Vagina (tissue), 2 donors: ENCODE data around the gene CDK14. TPM values are rescaled to one million over a fixed set of nuclear protein-coding genes. Genes with fewer than 3 reads are reported as not detected.

Experiments
- DNase-seq, 2 donors: peaks; one replicate each; pipeline ENCODE4 v3.0.0-alpha.2; 2017; ENCODE audit errors: extremely low spot score in 2 of 2
- H3K27ac ChIP-seq: fragments of 200-600 bp; sonication (generic); one replicate; pipeline ENCODE4 v1.5.1; 2019
- H3K27me3 ChIP-seq: fragments of 200-600 bp; sonication (generic); one replicate; pipeline ENCODE4 v1.5.1; 2019
- H3K36me3 ChIP-seq, 2 donors: fragments of 200-600 bp; sonication (generic); one replicate each; pipeline ENCODE4 v1.5.1; 2017 to 2019
- H3K4me1 ChIP-seq: fragments of 200-600 bp; sonication (generic); one replicate; pipeline ENCODE4 v1.5.1; 2019
- H3K4me3 ChIP-seq, 2 donors: fragments of 200-600 bp; sonication (generic); 1 replicate in 1 of 2; 2 replicates in 1 of 2; pipeline ENCODE4 v1.5.1; 2016 to 2019
- H3K9me3 ChIP-seq: fragments of 200-600 bp; sonication (generic); one replicate; pipeline ENCODE4 v1.5.1; 2019
- POLR2A ChIP-seq, 2 donors: fragments of 450-650 bp; IDR thresholded peaks; one replicate each; pipeline ENCODE4 v1.6.1; 2017; ENCODE audit warnings: antibody characterized with exemption in 2 of 2, mild to moderate bottlenecking in 2 of 2, moderate library complexity in 2 of 2
- POLR2AphosphoS5 ChIP-seq, 2 donors: sonication (generic); formaldehyde crosslinking; IDR thresholded peaks; one replicate each; pipeline ENCODE4 v1.9.0; 2017; ENCODE audit warnings: antibody characterized with exemption in 2 of 2, mild to moderate bottlenecking in 2 of 2, low read depth in 1 of 2; ENCODE audit not compliant: insufficient read depth in 1 of 2
- intact Hi-C: fragments of 100-400 bp; cut with DNase I; formaldehyde crosslinking; loops from one replicate; pipeline ENCODE4 v1.15.1; 2023
- total RNA-seq: library from RNA; depleted of rRNA; stranded (reverse); fragments of >200 nt; gene quantifications from one replicate; pipeline ENCODE4 v1.2.3, GENCODE V29; 2016
- TF ChIP-seq, protein P1 (sequence below), 3 experiments: fragments of 450-650 bp in 2 of 3; fragments of 200-600 bp in 1 of 3; sonication (generic) in 1 of 3; IDR thresholded peaks; one replicate each; pipeline ENCODE4 v1.5.1; 2017 to 2019; ENCODE audit warnings: antibody characterized with exemption in 3 of 3, mild to moderate bottlenecking in 2 of 3, moderate library complexity in 2 of 3

Gene CDK14
- total RNA-seq, 1 donor from 2014 or later = 21.6 TPM

DNA sequence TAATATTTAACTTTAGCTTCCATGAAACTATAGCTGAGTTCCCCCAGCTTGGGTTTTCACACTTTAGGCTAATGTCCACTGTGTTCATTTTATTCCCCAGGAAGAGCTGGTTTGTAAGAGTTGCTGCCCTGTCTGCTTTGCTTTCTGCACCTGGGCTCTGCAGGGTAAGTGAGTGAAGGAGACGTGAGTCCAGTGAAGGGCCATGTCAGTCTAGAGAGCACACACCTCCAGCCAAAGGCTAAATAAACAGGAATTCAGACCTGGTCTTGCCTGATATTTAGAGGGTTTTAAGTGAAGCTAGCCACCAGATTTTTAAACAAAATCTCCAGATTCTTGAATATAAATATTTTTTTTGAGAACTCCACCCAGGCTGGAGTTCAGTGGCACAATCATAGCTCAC is 643.7 kb downstream of the CDK14 start:
- no peak for DNase-seq

DNA sequence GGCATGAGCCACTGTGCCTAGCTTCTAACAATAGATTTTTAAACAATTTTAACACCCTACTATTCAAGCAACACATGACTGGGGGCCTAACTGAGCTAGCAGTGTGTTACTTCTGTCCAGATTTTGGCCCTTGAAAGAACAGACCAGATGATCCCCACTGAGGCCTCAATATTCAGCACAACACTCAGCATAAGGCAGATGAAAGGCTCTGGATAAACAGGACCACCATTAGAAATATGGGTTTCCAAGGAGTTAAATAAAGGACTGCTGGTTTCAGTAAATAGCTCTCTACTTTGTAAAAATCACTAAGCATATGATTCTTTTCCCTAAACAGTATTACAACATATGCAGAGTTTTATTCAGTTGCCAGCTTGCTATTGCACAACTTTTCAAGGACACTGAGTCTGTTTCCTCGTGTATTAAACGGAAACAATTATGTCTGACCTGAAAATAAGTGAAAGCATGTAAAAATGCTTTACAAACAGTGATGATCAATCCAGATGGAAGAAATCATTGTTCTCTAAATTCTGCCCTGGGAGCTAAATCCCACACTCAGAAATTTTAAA is 644.3 kb downstream of the CDK14 start:
- no peaks in the 10 kb centered on the region for H3K9me3 ChIP-seq
- TF ChIP-seq, protein P1, sequence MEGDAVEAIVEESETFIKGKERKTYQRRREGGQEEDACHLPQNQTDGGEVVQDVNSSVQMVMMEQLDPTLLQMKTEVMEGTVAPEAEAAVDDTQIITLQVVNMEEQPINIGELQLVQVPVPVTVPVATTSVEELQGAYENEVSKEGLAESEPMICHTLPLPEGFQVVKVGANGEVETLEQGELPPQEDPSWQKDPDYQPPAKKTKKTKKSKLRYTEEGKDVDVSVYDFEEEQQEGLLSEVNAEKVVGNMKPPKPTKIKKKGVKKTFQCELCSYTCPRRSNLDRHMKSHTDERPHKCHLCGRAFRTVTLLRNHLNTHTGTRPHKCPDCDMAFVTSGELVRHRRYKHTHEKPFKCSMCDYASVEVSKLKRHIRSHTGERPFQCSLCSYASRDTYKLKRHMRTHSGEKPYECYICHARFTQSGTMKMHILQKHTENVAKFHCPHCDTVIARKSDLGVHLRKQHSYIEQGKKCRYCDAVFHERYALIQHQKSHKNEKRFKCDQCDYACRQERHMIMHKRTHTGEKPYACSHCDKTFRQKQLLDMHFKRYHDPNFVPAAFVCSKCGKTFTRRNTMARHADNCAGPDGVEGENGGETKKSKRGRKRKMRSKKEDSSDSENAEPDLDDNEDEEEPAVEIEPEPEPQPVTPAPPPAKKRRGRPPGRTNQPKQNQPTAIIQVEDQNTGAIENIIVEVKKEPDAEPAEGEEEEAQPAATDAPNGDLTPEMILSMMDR (IDR thresholded peaks at IDR 0.05) = no peak
- peak in 1 of 2 donors; percentile 89 for TF ChIP-seq POLR2AphosphoS5 (IDR thresholded peaks at IDR 0.05; ENCODE audit: insufficient read depth in 1 of 2, low read depth in 1 of 2)
- intact Hi-C loops = no loop called here
- no peak for DNase-seq
- peaks cover 30% of the 10 kb centered on the region for H3K4me1 ChIP-seq
- peak overlapping the region; percentile 40 for H3K27ac ChIP-seq
- no peaks in the 10 kb centered on the region for H3K36me3 ChIP-seq
- H3K27me3 ChIP-seq = no peaks in the 10 kb centered on the region
- no peak overlapping the region for H3K4me3 ChIP-seq

More for the DNA sequence above, 643.7 kb downstream of the CDK14 start:
- Histone ChIP-seq H3K9me3 (no peaks in the 10 kb centered on the region), H3K4me3 (no peak overlapping the region), H3K4me1 (peaks cover 30% of the 10 kb centered on the region), H3K27me3 (no peaks in the 10 kb centered on the region), H3K27ac (no peak overlapping the region), H3K36me3 (no peaks in the 10 kb centered on the region)
- intact Hi-C loops = no loop called here
- TF ChIP-seq POLR2AphosphoS5 (IDR thresholded peaks at IDR 0.05; ENCODE audit: insufficient read depth in 1 of 2, low read depth in 1 of 2) = no peak
- TF ChIP-seq POLR2A (IDR thresholded peaks at IDR 0.05) = no peak
- TF ChIP-seq, protein P1 (IDR thresholded peaks at IDR 0.05) = no peak

DNA sequence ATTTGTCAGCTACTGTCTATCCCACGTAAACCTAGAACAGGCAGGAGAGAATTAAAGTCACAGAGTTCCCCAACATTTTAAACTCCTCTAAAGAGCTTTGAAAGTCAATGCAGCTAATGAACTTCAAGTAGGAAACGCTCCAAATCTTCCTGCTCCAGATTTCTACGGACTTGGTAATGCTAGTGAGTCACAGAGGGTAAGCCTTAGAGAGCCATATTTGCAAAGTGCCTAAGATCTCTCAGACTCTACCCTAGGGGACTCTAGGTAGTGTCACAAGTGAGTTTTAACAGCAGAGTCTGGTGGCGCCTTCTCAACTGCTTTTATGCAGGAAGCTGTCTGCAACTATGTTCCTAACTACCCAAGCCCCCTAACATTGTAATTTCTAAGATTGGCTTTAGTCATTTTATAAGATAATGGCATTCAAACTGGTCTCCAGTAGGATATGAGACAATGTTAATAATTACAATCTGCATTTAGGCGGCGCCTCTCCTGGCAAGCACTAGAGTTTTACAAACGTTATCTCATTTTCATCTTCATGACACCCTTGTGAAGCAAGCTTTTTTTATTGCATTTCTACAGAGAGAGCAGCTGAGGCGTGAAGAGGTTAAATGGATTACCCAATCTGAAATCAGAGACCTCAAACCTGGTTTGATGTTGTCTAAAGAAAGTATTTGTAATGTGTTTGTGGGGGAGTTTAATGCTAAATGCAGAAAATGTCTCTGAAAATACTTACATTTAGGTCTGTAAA is 646.1 kb downstream of the CDK14 start:
- peak overlapping the region; percentile 40 for H3K27ac ChIP-seq
- TF ChIP-seq POLR2A (IDR thresholded peaks at IDR 0.05) (no peak), POLR2AphosphoS5 (IDR thresholded peaks at IDR 0.05; ENCODE audit: insufficient read depth in 1 of 2, low read depth in 1 of 2) (peak in 1 of 2 donors; percentile 26)

DNA sequence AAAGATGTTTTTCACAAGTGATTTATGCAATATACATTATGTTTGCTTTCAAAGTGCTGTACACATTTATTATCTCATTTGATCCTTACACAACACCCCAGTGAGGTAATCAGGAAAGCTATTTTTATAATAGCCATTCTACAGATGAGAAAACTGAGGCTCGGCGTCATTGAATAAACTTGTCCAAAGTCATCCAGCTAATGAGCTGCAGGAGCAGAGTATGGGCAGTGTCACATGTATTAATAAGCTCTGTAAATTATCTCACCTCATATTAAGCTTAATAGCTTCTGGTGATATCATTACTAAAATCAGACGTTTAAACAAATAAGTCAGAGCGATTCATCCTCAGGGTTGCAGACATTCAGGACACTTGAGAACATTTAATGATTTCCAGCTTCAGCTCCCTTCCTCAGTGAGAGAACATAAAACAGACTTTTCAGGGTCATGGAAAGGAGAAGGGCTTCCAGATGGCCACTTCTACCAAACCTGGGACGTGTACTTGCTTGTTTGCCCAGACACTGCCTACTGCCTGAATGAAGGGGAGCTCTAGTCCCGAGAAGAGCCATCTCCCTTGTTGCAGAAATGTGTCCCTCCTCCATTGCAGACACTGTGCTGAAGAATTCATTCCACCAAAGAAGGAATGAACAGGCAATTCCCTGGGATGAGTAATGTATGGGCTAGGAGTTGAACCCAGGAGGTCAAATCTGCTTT is 647.6 kb downstream of the CDK14 start:
- peaks cover 37% of the 10 kb centered on the region for H3K4me1 ChIP-seq
- no peaks in the 10 kb centered on the region for H3K36me3 ChIP-seq
- H3K27me3 ChIP-seq = no peaks in the 10 kb centered on the region
- no peak for DNase-seq
- no peak overlapping the region for H3K27ac ChIP-seq
- no peak for TF ChIP-seq POLR2AphosphoS5 (IDR thresholded peaks at IDR 0.05; ENCODE audit: insufficient read depth in 1 of 2, low read depth in 1 of 2)
- TF ChIP-seq, protein P1 (IDR thresholded peaks at IDR 0.05) = no peak
- TF ChIP-seq POLR2A (IDR thresholded peaks at IDR 0.05) = no peak
- intact Hi-C loops = no loop called here
- no peak overlapping the region for H3K4me3 ChIP-seq
- H3K9me3 ChIP-seq = no peaks in the 10 kb centered on the region

More for the DNA sequence above, 646.1 kb downstream of the CDK14 start:
- peaks cover 30% of the 10 kb centered on the region for H3K4me1 ChIP-seq
- DNase-seq = no peak
- no peak overlapping the region for H3K4me3 ChIP-seq
- no peaks in the 10 kb centered on the region for H3K36me3 ChIP-seq
- intact Hi-C loops = no loop called here
- H3K9me3 ChIP-seq = no peaks in the 10 kb centered on the region
- H3K27me3 ChIP-seq = no peaks in the 10 kb centered on the region

DNA sequence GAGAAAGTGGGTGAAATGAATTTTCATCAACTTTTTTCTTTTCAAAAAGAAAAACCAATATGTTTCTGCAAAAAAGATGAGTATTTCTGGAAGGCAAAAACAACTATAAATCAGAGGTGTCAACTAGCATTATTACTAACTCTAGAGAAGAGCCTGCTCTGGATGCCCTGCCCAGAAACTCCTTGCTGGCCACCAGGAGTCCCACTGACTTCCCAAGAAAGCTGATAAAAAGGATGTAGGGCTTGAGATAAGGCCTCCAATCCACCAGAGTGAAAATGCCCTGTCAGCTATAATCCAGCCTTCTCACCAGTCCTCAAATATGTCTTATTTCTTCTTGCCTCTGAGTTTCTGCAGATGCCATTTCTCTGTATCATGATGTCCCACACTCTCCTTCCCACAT is 651.4 kb downstream of the CDK14 start:
- no peak for DNase-seq
- peaks cover 28% of the 10 kb centered on the region for H3K4me1 ChIP-seq
- TF ChIP-seq POLR2A (IDR thresholded peaks at IDR 0.05) (no peak), POLR2AphosphoS5 (IDR thresholded peaks at IDR 0.05; ENCODE audit: insufficient read depth in 1 of 2, low read depth in 1 of 2) (no peak)
- TF ChIP-seq, protein P1 (IDR thresholded peaks at IDR 0.05) = no peak

More for the DNA sequence above, 651.4 kb downstream of the CDK14 start:
- Histone ChIP-seq H3K27me3 (no peaks in the 10 kb centered on the region), H3K9me3 (no peaks in the 10 kb centered on the region), H3K36me3 (no peaks in the 10 kb centered on the region), H3K4me3 (no peak overlapping the region), H3K27ac (no peak overlapping the region)
- intact Hi-C loops = no loop called here
